PC-3 (cell line): ENCODE measurements around the gene PTK6. TPM values are rescaled to one million over a fixed set of nuclear protein-coding genes. Genes with fewer than 3 reads are reported as not detected.

ENCODE experiments used
- ATAC-seq: fragments of 200-7000 bp; cut with Tn5 transposase; 2 replicates; pipeline ENCODE4 v1.9.1; 2020; ENCODE audit warnings: mild to moderate bottlenecking, moderate library complexity
- BruUV-seq: library from RNA; stranded (reverse); fragments of 400-500 nt; replicated peaks from 2 replicates; lab custom pipeline; 2021; lab: Mats Ljungman, UMichigan
- CTCF ChIA-PET: fragments of 300-600 bp; sonication (Branson Sonifier 250); formaldehyde crosslinking; loops from one replicate; lab custom pipeline; 2022; ENCODE audit warnings: antibody characterized with exemption; lab: Charles Lee
- POLR2A ChIA-PET: fragments of 300-600 bp; sonication (Branson Sonifier 250); formaldehyde crosslinking; loops from one replicate; lab custom pipeline; 2022; ENCODE audit warnings: antibody characterized with exemption; ENCODE audit not compliant: unreplicated experiment; lab: Charles Lee
- DNase-seq: peaks from one replicate; pipeline ENCODE4 v3.0.0-alpha.2; 2015
- H2AFZ ChIP-seq: fragments of 300-600 bp; sonication (generic); 2 replicates; pipeline ENCODE4 v1.6.0; 2016; ENCODE audit warnings: antibody characterized with exemption, low read length
- H3F3A ChIP-seq: fragments of 300-600 bp; sonication (generic); one replicate; pipeline ENCODE4 v1.6.0; 2017; ENCODE audit warnings: antibody characterized with exemption, low read length, control low read depth, mild to moderate bottlenecking; ENCODE audit not compliant: unreplicated experiment
- H3K27ac ChIP-seq: fragments of 300-600 bp; sonication (generic); 2 replicates; pipeline ENCODE4 v1.5.1; 2016; ENCODE audit warnings: mild to moderate bottlenecking, low read length
- H3K27me3 ChIP-seq: fragments of 300-600 bp; sonication (generic); 2 replicates; pipeline ENCODE4 v1.6.1; 2016; ENCODE audit warnings: low read length, mixed read lengths
- H3K36me3 ChIP-seq: fragments of 300-600 bp; sonication (generic); 2 replicates; pipeline ENCODE4 v1.6.1; 2016; ENCODE audit warnings: low read depth, mixed run types, low read length, mixed read lengths
- H3K4me1 ChIP-seq: fragments of 300-600 bp; sonication (generic); 2 replicates; pipeline ENCODE4 v1.5.1; 2016; ENCODE audit warnings: low read length; ENCODE audit not compliant: insufficient read depth
- H3K4me2 ChIP-seq: fragments of 300-600 bp; sonication (generic); 2 replicates; pipeline ENCODE4 v1.6.0; 2016; ENCODE audit warnings: low read length
- H3K4me3 ChIP-seq: fragments of 300-600 bp; sonication (generic); 2 replicates; pipeline ENCODE4 v1.5.1; 2016; ENCODE audit warnings: mild to moderate bottlenecking, low read length, mixed read lengths
- H3K79me2 ChIP-seq: fragments of 300-600 bp; sonication (generic); 2 replicates; pipeline ENCODE4 v1.6.1; 2017; ENCODE audit warnings: low read length, mixed read lengths
- H3K9ac ChIP-seq: fragments of 300-600 bp; sonication (generic); 2 replicates; pipeline ENCODE4 v1.6.0; 2016; ENCODE audit warnings: mild to moderate bottlenecking, low read length
- H3K9me2 ChIP-seq: fragments of 300-600 bp; sonication (generic); replicated peaks from 2 replicates; pipeline ENCODE4 v1.6.1; 2016; ENCODE audit warnings: mixed run types, low read length, mixed read lengths
- H3K9me3 ChIP-seq: fragments of 300-600 bp; sonication (generic); 2 replicates; pipeline ENCODE4 v1.6.1; 2016; ENCODE audit warnings: low read length, mixed read lengths
- H4K20me1 ChIP-seq: fragments of 300-600 bp; sonication (generic); 2 replicates; pipeline ENCODE4 v1.6.1; 2016; ENCODE audit warnings: low read length, mixed read lengths
- CTCF ChIP-seq: fragments of 300-600 bp; sonication (generic); conservative IDR thresholded peaks from 2 replicates; pipeline ENCODE4 v1.5.1; 2017; ENCODE audit warnings: antibody characterized with exemption, low read depth, mild to moderate bottlenecking, low read length
- EZH2 ChIP-seq: fragments of 300-600 bp; sonication (generic); IDR thresholded peaks from one replicate; pipeline ENCODE4 v1.6.1; 2017; ENCODE audit warnings: antibody characterized with exemption, mild to moderate bottlenecking, low read length; ENCODE audit not compliant: unreplicated experiment
- EZH2phosphoT487 ChIP-seq: fragments of 300-600 bp; sonication (generic); IDR thresholded peaks from 2 replicates; pipeline ENCODE4 v1.6.1; 2018; ENCODE audit warnings: mild to moderate bottlenecking, antibody characterized with exemption, low read length, borderline replicate concordance
- intact Hi-C: fragments of 100-400 bp; cut with micrococcal nuclease; formaldehyde crosslinking; loops from 2 replicates; pipeline ENCODE4 v1.9.0; 2023
- total RNA-seq: library from RNA; depleted of rRNA; stranded (reverse); fragments of >200 nt; gene quantifications from 2 replicates; pipeline ENCODE4 v1.2.3, GENCODE V29; 2014

PTK6 gene
- total RNA-seq, 1 experiment from 2014 or later = 11.1 TPM

GRCh38 chr20:63540417-63541186 lies 3.4 kb upstream of the PTK6 start:
- H3K27me3 ChIP-seq = no peaks in the 10 kb centered on the region
- no peak overlapping the region for H3K9ac ChIP-seq
- H3F3A ChIP-seq = no peaks in the 10 kb centered on the region
- ChIA-PET CTCF (no interaction called here), POLR2A (no interaction called here)
- intact Hi-C loops = no loop called here
- no peak overlapping the region for H2AFZ ChIP-seq
- no peaks in the 10 kb centered on the region for H3K9me2 ChIP-seq
- no peaks in the 10 kb centered on the region for H3K36me3 ChIP-seq
- H3K27ac ChIP-seq = no peak overlapping the region
- no peak overlapping the region for H3K4me3 ChIP-seq
- H3K4me2 ChIP-seq = no peak overlapping the region
- no TSS peak for BruUV-seq
- DNase-seq (peak; percentile 41), ATAC-seq (no peak)
- no peaks in the 10 kb centered on the region for H4K20me1 ChIP-seq
- no peaks in the 10 kb centered on the region for H3K9me3 ChIP-seq
- no peak for TF ChIP-seq EZH2phosphoT487
- no peak for TF ChIP-seq EZH2
- no peak for TF ChIP-seq CTCF
- H3K79me2 ChIP-seq = peaks cover 11% of the 10 kb centered on the region
- H3K4me1 ChIP-seq = peaks cover 49% of the 10 kb centered on the region

GRCh38 chr20:63539441-63540370 lies 2.5 kb upstream of the PTK6 start:
- no peak for DNase-seq
- no TSS peak for BruUV-seq
- Histone ChIP-seq H3K4me1 (peaks cover 40% of the 10 kb centered on the region), H3K4me3 (peak overlapping the region; percentile 84; the same call in 1 of the 2 replicates), H3F3A (no peaks in the 10 kb centered on the region), H3K36me3 (no peaks in the 10 kb centered on the region), H2AFZ (no peak overlapping the region), H4K20me1 (no peaks in the 10 kb centered on the region), H3K9me3 (no peaks in the 10 kb centered on the region), H3K27me3 (no peaks in the 10 kb centered on the region), H3K79me2 (peaks cover 11% of the 10 kb centered on the region), H3K4me2 (peak overlapping the region; percentile 100), H3K9ac (peak overlapping the region; percentile 42), H3K27ac (peak overlapping the region; percentile 85), H3K9me2 (no peaks in the 10 kb centered on the region)
- CTCF ChIA-PET = no interaction called here
- intact Hi-C loops = loop anchor here (2.0 to 5.0 kb wide), 5 partner anchors 35 to 418 kb away; partner anchors contain the start of genes GMEB2, HELZ2 and UCKL1
- POLR2A ChIA-PET = no interaction called here
- TF ChIP-seq CTCF = no peak
- TF ChIP-seq EZH2 = no peak
- no peak for TF ChIP-seq EZH2phosphoT487
- ATAC-seq = no peak
